Femur (tissue), 1 donor: ENCODE data around the gene MTFMT.
"Not testable (repeated sequence)": the region's sequence is repeated elsewhere in the genome, so short reads cannot be mapped to it uniquely, and the experiment has no call there.

Experiments used
- DNase-seq: peaks from one replicate; pipeline ENCODE4 v3.0.0-alpha.2; 2017

The MTFMT gene

GRCh38 chr15:65059931-65060596 is 30.6 kb upstream of the MTFMT start:
- no peak for DNase-seq

- DNase-seq, result no peak
These were observed 29.9 kb upstream of the MTFMT start for GRCh38 chr15:65059369-65059750.

DNA sequence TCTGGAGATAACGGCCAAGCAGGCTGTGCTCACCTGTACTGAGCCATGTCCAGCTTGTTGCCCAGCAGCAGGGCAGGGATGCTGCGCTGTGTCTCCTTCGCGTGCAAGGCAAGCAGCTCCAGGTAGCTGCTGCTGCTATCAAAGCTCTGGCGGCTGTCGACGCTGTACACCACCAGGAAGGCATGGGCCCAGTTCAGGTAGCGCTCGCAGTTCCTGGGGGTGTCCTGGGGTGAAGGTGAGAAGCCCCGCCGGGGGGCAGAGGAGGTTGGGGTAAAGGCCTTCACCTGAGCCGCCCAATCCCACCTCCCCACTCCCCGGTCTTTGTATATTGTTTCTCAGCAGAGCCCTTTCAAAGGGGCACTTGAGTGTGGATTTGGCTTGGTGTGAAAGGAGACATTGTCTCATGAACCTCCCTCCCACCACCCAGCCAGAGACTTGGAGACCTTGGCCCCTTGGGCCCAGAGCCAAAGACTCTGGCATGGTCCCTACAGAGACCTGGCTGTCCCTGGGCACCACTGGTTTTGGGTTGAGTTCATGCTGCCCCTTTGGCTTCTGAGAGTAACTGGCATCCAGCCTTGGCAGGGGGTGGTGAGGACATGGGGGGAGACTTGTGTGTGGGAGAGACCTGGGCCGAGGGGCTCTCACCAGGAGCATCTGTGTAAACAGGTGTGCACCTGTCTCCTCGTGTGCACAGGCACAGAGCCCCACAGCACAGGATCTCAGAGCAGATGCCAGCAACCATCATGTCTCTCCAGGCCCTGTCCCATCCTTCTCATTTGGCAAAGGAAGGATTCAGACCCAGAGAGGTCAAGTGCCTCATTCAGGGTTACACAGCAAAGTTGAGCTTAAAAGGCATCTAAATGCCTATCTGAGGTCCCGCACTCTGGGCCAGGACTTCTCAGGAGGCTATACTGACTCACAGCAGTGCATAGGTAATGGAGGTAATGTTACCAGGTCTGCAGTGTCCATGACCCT is 29.2 kb upstream of the MTFMT start:
- DNase-seq, result no peak

DNA sequence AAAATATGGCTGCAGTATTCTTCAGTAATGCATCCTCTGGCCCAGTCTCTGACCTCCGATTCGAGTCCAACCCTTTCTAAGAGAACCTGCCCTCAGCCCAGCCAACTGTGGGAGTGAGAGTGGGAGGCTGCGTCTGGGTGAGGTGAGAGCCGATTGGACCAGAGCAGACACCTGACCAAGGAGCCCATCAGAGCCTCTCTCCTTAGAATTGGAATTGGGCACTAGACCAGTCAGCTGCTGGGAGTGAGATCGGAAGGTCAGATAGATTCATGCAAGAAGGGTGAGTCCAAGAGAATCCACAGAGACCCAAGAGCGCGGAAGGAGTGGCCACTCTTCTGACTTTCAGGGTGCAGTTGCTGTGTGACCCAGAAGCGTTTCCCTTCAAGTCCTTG is 28.1 kb upstream of the MTFMT start:
- DNase-seq, result no peak

DNA sequence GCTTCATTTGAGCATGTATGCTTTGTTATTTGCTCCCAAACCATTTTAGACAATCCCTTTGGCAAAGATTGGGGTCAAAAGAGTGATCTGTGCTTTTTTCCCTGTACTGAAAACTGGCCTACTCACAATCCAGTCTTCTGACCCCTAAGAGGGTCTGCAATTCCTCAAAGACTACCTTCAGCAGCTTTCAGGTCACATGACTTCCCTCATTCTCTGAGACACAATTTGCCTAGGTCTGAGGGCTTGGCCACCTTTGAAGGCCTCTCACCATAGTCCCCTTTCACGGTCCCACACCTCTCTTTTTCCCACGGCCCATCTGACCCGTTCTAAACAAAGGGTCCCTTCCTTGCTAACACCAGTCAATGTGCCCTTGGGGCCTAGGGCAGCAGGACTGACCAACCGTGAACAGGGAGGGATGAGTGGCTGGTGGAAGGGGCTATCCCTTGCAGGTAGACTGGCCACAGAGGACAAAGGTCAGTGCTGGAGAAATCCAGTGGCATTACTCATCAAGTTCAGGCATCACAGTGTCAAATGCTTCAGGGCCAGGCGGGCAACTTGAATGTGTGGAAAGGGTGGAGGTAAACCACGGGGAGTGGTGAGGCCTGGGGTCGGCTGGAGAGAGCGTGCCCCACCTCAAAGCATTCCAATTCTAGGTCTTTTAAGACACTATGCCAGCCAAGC is 27.6 kb upstream of the MTFMT start:
- no peak for DNase-seq

DNA sequence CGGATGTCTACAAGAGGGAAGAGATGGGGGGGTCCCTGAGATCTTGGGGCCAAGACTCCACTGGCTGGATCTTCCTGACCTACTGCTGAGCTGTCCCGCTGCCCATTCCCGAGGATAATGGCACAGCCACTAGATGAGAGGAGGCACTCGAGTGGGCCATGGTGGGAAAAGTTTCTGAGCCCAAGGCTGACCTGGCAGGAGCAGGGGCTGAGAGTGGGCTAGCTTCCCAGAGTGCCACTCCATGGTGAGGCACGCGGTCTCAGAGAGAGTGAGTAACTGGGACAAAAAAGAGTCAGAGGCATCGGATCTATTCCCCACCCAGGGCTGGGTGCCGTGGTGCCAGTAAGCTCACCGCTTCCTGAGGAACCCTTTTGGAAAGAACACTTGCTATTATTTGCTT is 26.7 kb upstream of the MTFMT start:
- DNase-seq, result no peak

DNA sequence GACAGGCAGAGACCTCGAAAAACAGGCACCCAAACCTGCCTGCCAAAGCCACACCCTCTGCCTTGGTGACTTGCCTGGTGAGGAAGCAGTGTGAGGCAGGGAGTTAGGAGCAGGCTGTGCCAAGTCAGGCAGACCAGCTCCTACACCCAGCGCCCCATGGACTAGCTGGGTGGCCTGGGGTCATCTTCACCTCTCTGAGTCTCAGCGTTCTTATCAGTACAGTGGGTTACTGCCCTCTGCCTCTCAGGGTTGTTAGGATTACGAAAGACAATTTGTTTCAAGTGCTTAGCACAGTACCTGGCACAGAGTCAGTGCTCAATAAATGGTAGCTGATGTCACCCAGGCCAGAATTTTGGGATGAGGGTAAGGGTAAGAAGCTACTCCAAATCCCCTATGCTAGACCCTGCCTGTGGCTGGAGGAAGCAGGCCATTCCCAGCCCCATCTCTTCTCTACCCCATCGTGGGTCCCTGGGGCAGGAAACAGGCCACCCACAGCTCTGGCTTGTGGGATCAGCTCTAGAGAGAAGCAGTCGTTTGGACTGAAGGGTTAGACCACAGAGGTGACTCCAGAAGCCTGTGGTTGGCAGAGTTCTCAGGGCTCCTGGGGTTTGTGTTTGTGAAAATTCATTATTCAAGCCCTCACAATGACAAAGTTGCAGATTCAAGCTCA is 25.9 kb upstream of the MTFMT start:
- DNase-seq, result no peak

DNA sequence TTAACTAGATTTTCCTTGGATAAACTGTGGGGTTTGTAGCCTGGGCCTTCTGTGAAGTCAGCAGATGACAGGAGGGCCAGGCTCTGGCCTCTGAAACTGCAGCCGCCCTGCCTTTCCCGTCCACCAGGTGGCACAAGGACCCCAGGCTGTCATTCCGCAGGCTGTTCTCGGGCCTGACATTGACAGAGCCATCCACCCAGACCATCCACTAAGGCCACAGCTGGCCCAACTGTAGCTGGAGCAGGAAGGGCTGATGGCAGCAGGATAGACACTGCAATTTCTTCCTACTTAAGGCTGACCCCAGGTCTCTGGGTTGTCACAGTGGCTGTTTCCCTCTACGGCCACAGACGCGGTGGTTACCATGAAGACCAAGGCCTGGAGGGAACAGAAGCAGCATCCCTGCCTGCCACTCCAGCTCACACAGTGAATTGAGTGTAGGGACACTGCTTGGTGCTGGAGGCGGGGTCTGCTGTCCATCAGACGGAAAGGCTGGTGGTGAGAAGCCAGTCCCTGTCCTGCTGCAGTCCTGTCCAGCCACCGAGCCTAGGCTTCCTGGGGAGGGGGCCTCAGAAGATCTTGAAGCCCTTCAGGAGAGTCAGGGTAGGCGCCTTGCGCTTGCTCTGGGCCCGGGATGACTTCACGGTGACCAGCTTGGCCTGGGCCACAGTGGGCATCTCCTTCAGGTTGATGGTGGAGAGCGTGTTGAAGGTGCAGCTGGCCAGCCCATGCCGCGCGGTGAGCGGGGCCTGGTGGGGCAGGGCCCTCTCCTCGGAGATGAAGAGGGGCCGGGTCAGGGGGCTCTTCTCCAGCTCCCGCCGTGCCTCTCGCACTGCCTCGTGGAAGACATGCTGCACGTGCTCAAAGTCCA is 25.1 kb upstream of the MTFMT start:
- peak; percentile 87 for DNase-seq

GRCh38 chr15:65052956-65053355 is 23.5 kb upstream of the MTFMT start:
- no peak for DNase-seq

- DNase-seq, result no peak
These were observed 21.8 kb upstream of the MTFMT start for GRCh38 chr15:65051266-65051665.

DNA sequence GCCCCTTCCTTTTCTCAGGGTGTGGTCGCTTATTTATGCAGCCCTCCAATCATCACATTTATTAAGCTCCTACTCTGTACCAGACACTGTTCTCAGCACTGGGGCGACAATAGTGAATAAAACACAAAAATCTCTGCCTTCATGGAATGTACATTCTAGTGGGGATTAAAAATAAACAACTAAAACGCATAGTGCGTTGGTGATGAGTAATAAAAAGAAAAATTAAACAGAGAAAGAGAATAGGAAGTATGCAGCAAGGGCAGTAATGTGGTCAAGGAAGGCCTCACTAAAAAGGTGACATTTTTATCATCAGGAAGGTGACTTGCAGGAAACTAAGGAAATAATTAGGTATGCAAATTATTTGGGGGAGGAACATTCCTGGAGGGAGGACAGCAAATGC is 20.8 kb upstream of the MTFMT start:
- no peak for DNase-seq

GRCh38 chr15:65049418-65049840 is 20.0 kb upstream of the MTFMT start:
- peak; percentile 91 for DNase-seq

- no peak for DNase-seq
These were observed 18.8 kb upstream of the MTFMT start for GRCh38 chr15:65048241-65048640.

DNA sequence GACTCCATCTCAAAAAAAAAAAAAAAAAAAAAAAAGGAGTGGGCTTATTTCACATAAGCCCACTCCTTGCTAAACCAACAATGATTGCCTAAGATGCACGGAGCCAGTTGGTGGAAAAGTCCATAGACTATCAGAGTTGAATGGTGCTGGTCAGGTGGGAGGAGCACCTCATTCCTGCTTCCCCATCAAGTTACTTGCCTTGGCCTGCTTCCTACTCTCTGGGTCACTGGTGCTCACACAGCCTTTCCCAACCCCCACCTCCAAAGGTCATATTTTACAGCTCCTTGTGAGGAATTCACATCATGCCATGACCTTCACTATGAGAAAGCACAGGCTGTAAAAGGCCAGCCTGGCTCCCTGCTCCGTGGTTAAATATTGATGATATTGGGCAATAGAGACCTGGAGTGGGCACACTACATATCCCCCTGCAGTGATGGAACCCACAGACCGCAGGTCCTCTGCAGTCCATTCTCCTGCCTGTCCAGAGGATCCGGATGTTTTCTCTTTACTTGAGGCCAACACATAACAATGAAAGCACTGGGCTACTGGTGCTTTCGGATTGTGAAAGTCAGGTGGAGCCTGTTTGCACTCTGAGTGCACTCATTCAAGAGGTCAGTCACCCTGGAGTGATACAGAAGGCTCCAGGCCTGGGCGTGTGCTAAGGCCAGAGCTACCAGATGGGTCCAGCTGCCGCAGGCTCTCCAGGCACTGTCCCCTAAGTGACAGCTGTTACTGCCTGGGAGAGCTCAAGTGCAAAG is 15.5 kb upstream of the MTFMT start, which contains the start of gene SLC51B:
Gene SLC51B (plus strand): TSS at position 664 of the 758 bp plus-strand sequence. CDS start 4,618 bp downstream, outside the sequence.
- DNase-seq, result no peak

DNA sequence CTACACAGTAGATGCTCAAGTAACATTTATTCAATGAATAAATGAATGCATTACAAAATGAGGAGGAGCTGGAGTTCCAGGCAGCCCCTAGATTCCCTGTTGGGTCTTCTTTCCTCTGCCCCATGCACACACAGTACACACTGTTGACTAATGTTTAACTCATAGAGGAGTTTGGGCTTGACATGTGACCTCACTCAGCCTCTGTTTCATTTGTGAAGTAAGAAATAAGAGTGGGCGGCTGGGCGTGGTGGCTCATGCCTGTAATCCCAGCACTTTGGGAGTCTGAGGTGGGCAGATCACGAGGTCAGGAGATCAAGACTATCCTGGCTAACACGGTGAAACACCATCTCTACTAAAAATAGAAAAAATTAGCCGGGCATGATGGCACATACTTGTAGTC is 14.8 kb upstream of the MTFMT start:
- DNase-seq, result not testable (repeated sequence)

DNA sequence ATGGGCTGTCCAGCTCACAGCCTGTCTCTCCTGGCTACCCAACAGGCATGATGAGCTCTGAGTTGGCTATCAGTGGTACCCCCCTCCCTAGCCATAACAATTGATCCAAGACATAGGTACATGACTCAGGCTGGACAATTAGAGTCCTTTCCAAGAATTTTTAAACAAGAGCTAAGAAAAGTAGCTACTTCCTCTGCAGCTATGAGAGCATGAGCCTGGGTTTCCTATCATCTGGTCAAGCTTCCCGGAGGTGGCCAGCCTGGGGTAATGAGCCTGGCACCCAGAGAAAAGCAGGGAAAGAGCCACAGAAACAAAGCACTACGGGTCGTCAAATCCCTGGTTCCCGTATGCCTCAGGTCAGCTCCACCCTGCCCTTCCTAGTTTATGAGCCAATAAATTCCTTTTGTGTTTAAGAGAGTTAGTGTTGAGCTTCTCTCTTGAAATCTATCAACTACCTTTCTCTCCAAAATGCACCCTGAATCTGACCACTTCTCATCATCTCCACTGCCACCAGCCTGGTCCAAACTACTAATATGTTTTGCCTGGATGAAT is 13.4 kb upstream of the MTFMT start:
- no peak for DNase-seq

GRCh38 chr15:65041787-65042186 is 12.3 kb upstream of the MTFMT start:
- no peak for DNase-seq

DNA sequence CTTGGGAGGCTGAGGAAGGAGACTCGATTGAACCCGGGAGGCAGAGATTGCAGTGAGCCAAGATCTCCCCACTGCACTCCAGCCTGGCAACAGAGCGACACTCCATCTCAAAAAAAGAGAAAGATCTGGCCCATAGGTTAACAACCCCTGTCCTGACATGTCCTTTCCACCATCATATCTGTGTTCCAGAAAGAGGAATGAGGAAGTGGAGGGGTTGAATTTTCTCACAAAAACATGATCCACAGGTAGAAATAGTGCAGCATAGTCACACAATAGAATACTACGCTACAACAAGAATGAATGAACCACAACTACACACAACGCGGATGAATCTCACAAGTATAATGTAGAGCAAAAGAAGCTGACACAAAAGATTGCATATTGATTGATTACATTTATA is 11.0 kb upstream of the MTFMT start:
- DNase-seq, result no peak

GRCh38 chr15:65038836-65039235 is 9.4 kb upstream of the MTFMT start:
- DNase-seq, result no peak

GRCh38 chr15:65038428-65038827 is 9.0 kb upstream of the MTFMT start:
- no peak for DNase-seq

GRCh38 chr15:65037309-65037708 is 7.9 kb upstream of the MTFMT start:
- no peak for DNase-seq
